Endothelial cell of umbilical vein (primary cell): ENCODE measurements around the gene EML1. TPM values are rescaled to one million over a fixed set of nuclear protein-coding genes. Genes with fewer than 3 reads are reported as not detected.

ENCODE experiments used
- BruUV-seq: library from RNA; stranded (reverse); fragments of 400-500 nt; replicated peaks from 2 replicates; lab custom pipeline; 2021; lab: Mats Ljungman, UMichigan
- CTCF ChIA-PET: fragments of 300-600, 350-600 bp; sonication (Branson Sonifier 250); formaldehyde crosslinking; loops from one replicate; lab custom pipeline; 2021; ENCODE audit warnings: antibody characterized with exemption, inconsistent platforms; lab: Charles Lee
- POLR2A ChIA-PET: fragments of 300-600, 350-600 bp; sonication (Branson Sonifier 250); formaldehyde crosslinking; loops from one replicate; lab custom pipeline; 2021; ENCODE audit warnings: antibody characterized with exemption, inconsistent platforms; lab: Charles Lee
- DNase-seq: peaks from one replicate; pipeline ENCODE4 v3.0.0-alpha.2; 2011; ENCODE audit warnings: low read depth, low spot score
- FAIRE-seq: peaks from 2 replicates; lab custom pipeline; 2011; peaks lifted over from hg19 to GRCh38; lab: Jason Lieb, UNC
- H2AFZ ChIP-seq: 2 replicates; pipeline ENCODE4 v1.6.0; 2012; ENCODE audit warnings: low read depth, low read length, control low read depth, inconsistent platforms
- H3K27ac ChIP-seq: 2 replicates; pipeline ENCODE4 v1.5.1; 2011; ENCODE audit warnings: low read depth, mild to moderate bottlenecking, control low read depth, low read length, moderate library complexity; ENCODE audit not compliant: insufficient read depth
- H3K27me3 ChIP-seq, 2 experiments: 2 replicates each; pipeline versions ENCODE4 v1.6.0 to v1.6.1; 2011; ENCODE audit warnings: low read length in 2 of 2, mixed read lengths in 1 of 2; ENCODE audit not compliant: control insufficient read depth in 2 of 2, insufficient read depth in 2 of 2
- H3K36me3 ChIP-seq, 2 experiments: 2 replicates in 1 of 2; 3 replicates in 1 of 2; pipeline ENCODE4 v1.5.1; 2011; ENCODE audit warnings: low read length in 2 of 2, mild to moderate bottlenecking in 1 of 2, moderate library complexity in 1 of 2; ENCODE audit not compliant: control insufficient read depth in 2 of 2, insufficient read depth in 2 of 2; ENCODE audit errors: extremely low read depth in 1 of 2
- H3K4me1 ChIP-seq: 3 replicates; pipeline ENCODE4 v1.5.1; 2011; ENCODE audit warnings: mild to moderate bottlenecking, low read length; ENCODE audit not compliant: control insufficient read depth, insufficient read depth; ENCODE audit errors: extremely low read depth
- H3K4me2 ChIP-seq: 2 replicates; pipeline ENCODE4 v1.6.1; 2011; ENCODE audit warnings: low read length, control low read depth, mixed read lengths; ENCODE audit not compliant: insufficient read depth
- H3K4me3 ChIP-seq, 3 experiments: fragments of 200-600 bp in 1 of 3; sonication (generic), shearing (Covaris generic) in 1 of 3; replicated peaks in 1 of 3; 2 replicates each; pipeline ENCODE4 v1.5.1; 2011 to 2016; ENCODE audit warnings: control low read depth in 3 of 3, low read length in 3 of 3, mild to moderate bottlenecking in 2 of 3, inconsistent platforms in 1 of 3, low read depth in 1 of 3, moderate library complexity in 1 of 3; ENCODE audit not compliant: insufficient read depth in 1 of 3
- H3K79me2 ChIP-seq: 2 replicates; pipeline ENCODE4 v1.6.0; 2012; ENCODE audit warnings: low read length, inconsistent platforms; ENCODE audit not compliant: control insufficient read depth, insufficient read depth
- H3K9ac ChIP-seq: replicated peaks from 2 replicates; pipeline ENCODE3; 2011; ENCODE audit warnings: low read length, control low read depth; ENCODE audit not compliant: insufficient read depth; ENCODE audit errors: extremely low read depth
- H3K9me1 ChIP-seq: replicated peaks from 3 replicates; pipeline ENCODE4 v1.6.0; 2011; ENCODE audit warnings: mild to moderate bottlenecking, low read length; ENCODE audit not compliant: control insufficient read depth, insufficient read depth; ENCODE audit errors: extremely low read depth
- H3K9me3 ChIP-seq: replicated peaks from 2 replicates; pipeline ENCODE4 v1.5.1; 2012; ENCODE audit warnings: low read length, inconsistent platforms; ENCODE audit not compliant: control insufficient read depth, insufficient read depth
- H4K20me1 ChIP-seq: replicated peaks from 2 replicates; pipeline ENCODE3; 2011; ENCODE audit warnings: mild to moderate bottlenecking, low read length; ENCODE audit not compliant: control insufficient read depth, insufficient read depth; ENCODE audit errors: extremely low read depth
- CTCF ChIP-seq, 2 donors: IDR thresholded peaks; 1 replicate in 1 of 2; 2 replicates in 1 of 2; pipeline ENCODE4 v1.5.1; 2011; ENCODE audit warnings: low read length in 2 of 2, mild to moderate bottlenecking in 2 of 2, moderate library complexity in 2 of 2, control low read depth in 1 of 2, inconsistent platforms in 1 of 2, low read depth in 1 of 2; ENCODE audit not compliant: insufficient read depth in 1 of 2; ENCODE audit errors: extremely low read depth in 1 of 2
- EZH2 ChIP-seq: IDR thresholded peaks from 2 replicates; pipeline ENCODE4 v1.6.1; 2012; ENCODE audit warnings: borderline replicate concordance, low read depth, mild to moderate bottlenecking, moderate library complexity, low read length, inconsistent platforms; ENCODE audit not compliant: severe bottlenecking
- FOS ChIP-seq: IDR thresholded peaks from 2 replicates; pipeline ENCODE4 v1.6.1; 2011; ENCODE audit warnings: mild to moderate bottlenecking, low read length, moderate library complexity, borderline replicate concordance; ENCODE audit not compliant: insufficient read depth
- GATA2 ChIP-seq: IDR thresholded peaks from 2 replicates; pipeline ENCODE4 v1.7.0; 2011; ENCODE audit warnings: low read depth, mild to moderate bottlenecking, moderate library complexity, mixed read lengths, low read length; ENCODE audit not compliant: insufficient read length, insufficient read depth
- JUN ChIP-seq: IDR thresholded peaks from 2 replicates; pipeline ENCODE4 v1.6.1; 2011; ENCODE audit warnings: borderline replicate concordance, low read depth; ENCODE audit not compliant: insufficient read length, insufficient read depth
- MYC ChIP-seq: IDR thresholded peaks from one replicate; pipeline ENCODE4 v1.6.1; 2011; ENCODE audit warnings: mild to moderate bottlenecking, low read depth, low read length
- POLR2A ChIP-seq: IDR thresholded peaks from 2 replicates; pipeline ENCODE4 v1.6.1; 2012; ENCODE audit warnings: low read depth, mild to moderate bottlenecking, control low read depth, low read length
- POLR2AphosphoS5 ChIP-seq: IDR thresholded peaks from 2 replicates; pipeline ENCODE4 v1.6.1; 2012; ENCODE audit warnings: low read depth, mild to moderate bottlenecking, control low read depth, low read length, moderate library complexity; ENCODE audit not compliant: insufficient read depth
- dilution Hi-C: fragments of 300-500 bp; cut with MboI; formaldehyde crosslinking; loops from one replicate; pipeline ENCODE4 v1.15.0; 2019; ENCODE audit warnings: low sequenced_read_pairs; ENCODE audit not compliant: extremely low pct_ligation_motif_present
- intact Hi-C: fragments of 100-400 bp; cut with micrococcal nuclease; formaldehyde crosslinking; loops from one replicate; pipeline ENCODE4 v1.10.0; 2022
- polyA plus RNA-seq, 4 experiments: library from polyadenylated mRNA; depleted of rRNA in 3 of 4; stranded (reverse) in 3 of 4; unstranded in 1 of 4; fragments of >200 nt; gene quantifications; 2 replicates each; pipeline versions ENCODE4 v1.2.1 to v1.2.3, GENCODE V29; 2011 to 2012; ENCODE audit warnings: missing spikeins in 1 of 4
- total RNA-seq: library from RNA; stranded (reverse); gene quantifications from 2 replicates; pipeline ENCODE4 v1.2.3, GENCODE V29; 2021
- TF ChIP-seq, protein P1 (sequence below): IDR thresholded peaks from 2 replicates; pipeline ENCODE4 v1.6.1; 2011; ENCODE audit not compliant: insufficient read depth, insufficient read length

Gene EML1
- total and polyA plus RNA-seq, 2 donors (not counting 3 experiments of a cell fraction or from before 2014, with no cell fraction given) = 22.9 to 33.0 TPM

DNA sequence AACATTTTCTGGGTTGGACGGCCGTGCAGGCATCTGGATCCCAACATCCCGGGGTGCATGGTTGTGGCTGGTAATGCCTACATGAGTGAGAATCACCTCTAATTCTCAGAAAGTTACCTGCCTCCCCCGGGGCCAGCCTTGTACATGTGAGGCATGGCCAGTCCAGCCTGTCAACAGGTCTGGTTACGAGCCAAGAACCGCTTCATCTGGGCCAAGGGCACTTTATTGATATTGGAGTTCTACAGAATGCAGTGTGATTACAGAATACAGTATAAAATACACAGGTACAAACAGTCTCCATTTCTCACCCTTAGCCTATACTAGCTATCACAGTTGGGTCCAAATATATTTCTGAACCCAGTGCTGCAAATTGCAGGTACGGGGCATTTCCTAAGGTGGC, 187.1 kb downstream of the EML1 start:
- ChIA-PET POLR2A (no interaction called here), CTCF (interaction anchor here (0.7 to 5.0 kb wide), 2 partner anchors 126 to 213 kb away, joined by 4 to 150 read pairs; no protein-coding TSS in a partner anchor)
- H3K9me1 ChIP-seq = no peaks in the 10 kb centered on the region
- H2AFZ ChIP-seq = no peak overlapping the region
- H3K4me3 ChIP-seq = no peak overlapping the region
- FAIRE-seq (no peak), DNase-seq (no peak)
- dilution Hi-C loops (no loop called here), intact Hi-C loops (no loop called here)
- no peaks in the 10 kb centered on the region for H4K20me1 ChIP-seq
- H3K9me3 ChIP-seq = no peaks in the 10 kb centered on the region
- no peaks in the 10 kb centered on the region for H3K27me3 ChIP-seq
- BruUV-seq = no TSS peak
- H3K36me3 ChIP-seq = no peaks in the 10 kb centered on the region
- H3K79me2 ChIP-seq = peaks cover 17% of the 10 kb centered on the region
- no peak overlapping the region for H3K9ac ChIP-seq
- TF ChIP-seq POLR2A (no peak), JUN (no peak)
- H3K4me1 ChIP-seq = peaks cover 6% of the 10 kb centered on the region
- no peak overlapping the region for H3K4me2 ChIP-seq
- H3K27ac ChIP-seq = no peak overlapping the region

DNA sequence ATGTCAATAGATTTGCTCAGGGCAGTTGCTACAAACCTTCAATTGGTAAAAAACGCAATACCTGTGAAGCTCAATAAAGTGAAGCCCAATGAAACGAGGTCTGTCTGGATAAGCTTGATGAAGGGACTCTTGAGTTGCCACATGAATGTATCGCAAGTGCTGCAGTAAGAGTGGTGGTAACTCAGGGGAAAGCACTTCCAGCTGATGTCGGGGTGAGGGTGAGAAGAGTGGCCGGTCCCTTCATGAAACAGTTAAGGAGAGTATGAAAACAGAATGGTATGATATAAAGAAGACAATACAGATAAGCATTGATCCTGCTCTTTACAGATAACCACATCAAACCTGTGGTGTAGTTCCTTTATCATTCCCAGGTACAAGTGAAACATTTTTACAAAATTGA, 188.6 kb downstream of the EML1 start:
- no peak for FAIRE-seq

More for the DNA sequence above, 188.6 kb downstream of the EML1 start:
- Histone ChIP-seq H3K79me2 (peaks cover 12% of the 10 kb centered on the region), H2AFZ (no peak overlapping the region), H3K4me1 (peaks cover 6% of the 10 kb centered on the region), H3K9ac (no peak overlapping the region), H3K4me3 (no peak overlapping the region), H3K27me3 (no peaks in the 10 kb centered on the region), H3K4me2 (no peak overlapping the region), H3K9me1 (no peaks in the 10 kb centered on the region), H3K27ac (no peak overlapping the region), H3K36me3 (no peaks in the 10 kb centered on the region), H4K20me1 (no peaks in the 10 kb centered on the region), H3K9me3 (no peaks in the 10 kb centered on the region)
- POLR2A ChIA-PET = no interaction called here
- no TSS peak for BruUV-seq
- CTCF ChIA-PET = interaction anchor here (0.9 to 5.0 kb wide), 7 partner anchors 11 to 212 kb away, joined by 3 to 150 read pairs (median 3); no protein-coding TSS in a partner anchor
- dilution Hi-C loops = no loop called here
- no peak for DNase-seq
- no peak for TF ChIP-seq EZH2
- no peak for TF ChIP-seq POLR2AphosphoS5
- TF ChIP-seq, protein P1, sequence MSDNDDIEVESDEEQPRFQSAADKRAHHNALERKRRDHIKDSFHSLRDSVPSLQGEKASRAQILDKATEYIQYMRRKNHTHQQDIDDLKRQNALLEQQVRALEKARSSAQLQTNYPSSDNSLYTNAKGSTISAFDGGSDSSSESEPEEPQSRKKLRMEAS = no peak
- TF ChIP-seq GATA2 = no peak
- no peak for TF ChIP-seq POLR2A
- no peak for TF ChIP-seq FOS
- no peak for TF ChIP-seq MYC
- no peak for TF ChIP-seq JUN
- no peak for TF ChIP-seq CTCF (IDR thresholded peaks at IDR 0.05; ENCODE audit: extremely low read depth in 1 of 2, insufficient read depth in 1 of 2, low read depth in 1 of 2, low read length in 2 of 2)
- intact Hi-C loops = loop anchor here (1.0 to 2.0 kb wide), 6 partner anchors 10 to 395 kb away; partner anchors contain the start of gene WDR25
